HUES6 (cell line): ENCODE results near the gene OTOP3.

Experiments
- H3K27ac ChIP-seq: 2 replicates; pipeline ENCODE4 v1.7.0; 2013; ENCODE audit warnings: low read depth, mild to moderate bottlenecking, low read length, inconsistent platforms
- H3K27me3 ChIP-seq: 2 replicates; pipeline ENCODE4 v1.6.1; 2013; ENCODE audit warnings: low read length; ENCODE audit not compliant: control insufficient read depth, insufficient read depth
- H3K36me3 ChIP-seq: 2 replicates; pipeline ENCODE4 v1.6.1; 2013; ENCODE audit warnings: low read length; ENCODE audit not compliant: control insufficient read depth, insufficient read depth
- H3K4me1 ChIP-seq: 2 replicates; pipeline ENCODE4 v1.6.1; 2013; ENCODE audit warnings: low read length; ENCODE audit not compliant: control insufficient read depth, insufficient read depth
- H3K4me3 ChIP-seq: 2 replicates; pipeline ENCODE4 v1.5.1; 2013; ENCODE audit warnings: low read depth, low read length
- H3K9ac ChIP-seq: one replicate; pipeline ENCODE4 v1.6.1; 2013; ENCODE audit warnings: mild to moderate bottlenecking, low read length
- H3K9me3 ChIP-seq: 2 replicates; pipeline ENCODE4 v1.6.1; 2013; ENCODE audit warnings: low read depth, low read length; ENCODE audit not compliant: control insufficient read depth, insufficient read depth

The OTOP3 gene

DNA sequence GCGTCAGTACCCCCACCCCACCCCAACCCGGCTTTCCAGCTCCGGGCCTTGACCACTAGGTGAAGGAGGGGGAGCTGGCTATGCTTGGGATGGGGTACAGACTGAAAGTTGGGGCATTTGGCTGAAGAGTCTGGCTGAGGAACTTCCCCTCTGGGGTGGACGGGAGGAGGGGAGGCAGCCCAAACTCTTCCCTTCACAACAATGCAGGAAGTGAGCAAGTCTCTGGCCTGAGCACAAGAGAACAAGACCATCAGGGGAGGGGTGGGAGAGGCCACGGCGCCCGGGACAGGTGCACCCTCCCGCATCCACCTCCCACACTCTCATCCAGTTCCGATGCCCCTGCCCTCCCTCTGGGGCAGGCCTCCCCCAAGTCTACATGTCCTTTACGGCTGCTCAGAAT is 18.3 kb upstream of the OTOP3 start:
- no peak overlapping the region for H3K9ac ChIP-seq
- no peak overlapping the region for H3K4me3 ChIP-seq
- H3K4me1 ChIP-seq = peaks cover 15% of the 10 kb centered on the region; the same call in 1 of the 2 replicates
- no peaks in the 10 kb centered on the region for H3K9me3 ChIP-seq
- H3K27ac ChIP-seq = no peak overlapping the region
- no peaks in the 10 kb centered on the region for H3K36me3 ChIP-seq
- peaks cover 25% of the 10 kb centered on the region for H3K27me3 ChIP-seq

DNA sequence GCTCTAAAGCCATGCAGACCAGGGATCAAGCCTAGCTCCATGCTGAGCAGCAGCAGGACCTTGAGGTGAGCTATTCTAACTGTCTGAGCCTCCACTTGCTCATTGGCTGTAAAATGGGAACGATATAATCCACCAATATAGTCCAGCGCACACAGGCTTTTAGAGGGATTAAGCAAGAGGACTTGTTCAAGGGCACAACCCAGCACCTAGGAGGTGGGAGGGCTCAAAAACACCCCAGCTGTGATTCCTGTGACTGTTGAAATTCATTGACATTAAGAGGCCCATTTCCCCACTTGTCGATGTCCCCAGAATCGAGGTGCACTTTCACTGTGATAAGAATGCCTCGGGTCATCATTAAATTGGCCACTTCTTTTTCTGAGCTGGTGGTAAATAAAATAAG is 16.8 kb upstream of the OTOP3 start:
- Histone ChIP-seq H3K9me3 (no peaks in the 10 kb centered on the region), H3K9ac (no peak overlapping the region), H3K4me3 (no peak overlapping the region), H3K4me1 (peaks cover 22% of the 10 kb centered on the region; the same call in 1 of the 2 replicates), H3K36me3 (no peaks in the 10 kb centered on the region), H3K27me3 (peaks cover 39% of the 10 kb centered on the region), H3K27ac (no peak overlapping the region)

GRCh38 chr17:74919440-74920305 is 16.0 kb upstream of the OTOP3 start:
- H3K4me1 ChIP-seq = peaks cover 24% of the 10 kb centered on the region; the same call in 1 of the 2 replicates
- H3K27me3 ChIP-seq = peaks cover 47% of the 10 kb centered on the region
- no peak overlapping the region for H3K4me3 ChIP-seq
- no peaks in the 10 kb centered on the region for H3K36me3 ChIP-seq
- H3K9ac ChIP-seq = no peak overlapping the region
- no peak overlapping the region for H3K27ac ChIP-seq
- no peaks in the 10 kb centered on the region for H3K9me3 ChIP-seq

GRCh38 chr17:74920306-74920620 is 15.4 kb upstream of the OTOP3 start:
- Histone ChIP-seq H3K36me3 (no peaks in the 10 kb centered on the region), H3K4me1 (peaks cover 24% of the 10 kb centered on the region; the same call in 1 of the 2 replicates), H3K9me3 (no peaks in the 10 kb centered on the region), H3K4me3 (no peak overlapping the region), H3K27me3 (peaks cover 53% of the 10 kb centered on the region), H3K27ac (no peak overlapping the region), H3K9ac (no peak overlapping the region)

- Histone ChIP-seq H3K36me3 (no peaks in the 10 kb centered on the region), H3K4me1 (peaks cover 24% of the 10 kb centered on the region; the same call in 1 of the 2 replicates), H3K4me3 (no peak overlapping the region), H3K27me3 (peaks cover 57% of the 10 kb centered on the region), H3K9me3 (no peaks in the 10 kb centered on the region), H3K27ac (no peak overlapping the region), H3K9ac (no peak overlapping the region)
Measured at GRCh38 chr17:74920642-74921025, 15.1 kb upstream of the OTOP3 start.

DNA sequence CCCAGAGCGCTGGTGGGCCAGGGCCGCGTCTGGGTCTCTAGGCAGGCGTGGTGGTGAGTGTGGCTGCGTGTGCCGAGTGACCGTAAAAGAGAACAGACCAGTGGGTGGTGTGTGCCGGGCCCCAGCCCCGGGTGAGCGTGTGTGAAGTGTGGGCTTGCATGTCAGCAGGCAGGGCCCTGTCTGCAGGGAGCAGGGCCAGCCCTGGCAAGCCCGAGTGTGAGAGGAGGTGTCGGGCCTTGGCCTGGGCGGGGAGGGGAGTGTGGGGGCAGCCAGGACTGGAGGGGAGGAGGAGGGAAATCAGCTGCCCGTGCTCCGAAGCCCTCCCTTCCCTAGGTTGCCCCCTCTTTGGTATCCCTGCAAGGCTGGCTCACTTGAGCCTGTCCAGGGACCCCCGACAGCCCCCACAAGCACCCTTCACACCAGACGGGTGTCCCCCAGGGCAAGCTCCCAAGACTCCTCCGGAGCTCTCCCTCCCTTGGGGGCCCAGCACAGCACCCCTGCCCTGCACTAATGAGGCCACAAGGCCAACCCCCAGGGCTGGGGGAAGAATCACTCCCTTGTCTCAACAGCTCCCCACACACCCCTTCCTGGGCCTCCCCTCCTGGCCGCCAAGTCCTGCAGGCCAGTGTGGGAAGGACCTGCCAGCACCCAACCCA is 14.5 kb upstream of the OTOP3 start:
- Histone ChIP-seq H3K36me3 (no peaks in the 10 kb centered on the region), H3K4me3 (no peak overlapping the region), H3K4me1 (peaks cover 24% of the 10 kb centered on the region; the same call in 1 of the 2 replicates), H3K9me3 (no peaks in the 10 kb centered on the region), H3K27ac (no peak overlapping the region), H3K9ac (no peak overlapping the region), H3K27me3 (peaks cover 62% of the 10 kb centered on the region)

DNA sequence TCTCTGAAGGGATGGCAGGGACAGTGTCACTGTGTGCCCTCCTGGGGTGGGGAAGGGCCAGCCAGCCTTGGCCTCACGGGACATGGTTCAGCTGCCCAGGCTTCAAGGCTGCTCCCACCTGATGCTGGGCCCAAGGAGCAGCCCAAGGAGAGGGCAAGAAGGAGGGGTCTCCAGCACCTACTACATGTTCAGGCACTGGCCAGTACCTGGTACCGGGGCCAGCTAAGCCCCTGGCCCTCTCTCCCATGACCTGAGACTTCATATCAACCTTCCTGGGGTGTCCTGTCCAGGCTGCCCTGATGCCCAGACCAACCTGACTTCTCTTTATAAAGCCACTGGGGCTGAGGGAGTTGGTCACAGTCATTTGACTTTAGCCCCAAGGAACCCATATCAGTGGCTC is 13.9 kb upstream of the OTOP3 start:
- no peaks in the 10 kb centered on the region for H3K36me3 ChIP-seq
- H3K27me3 ChIP-seq = peaks cover 68% of the 10 kb centered on the region
- peaks cover 24% of the 10 kb centered on the region; the same call in 1 of the 2 replicates for H3K4me1 ChIP-seq
- no peak overlapping the region for H3K27ac ChIP-seq
- no peak overlapping the region for H3K4me3 ChIP-seq
- no peak overlapping the region for H3K9ac ChIP-seq
- no peaks in the 10 kb centered on the region for H3K9me3 ChIP-seq

GRCh38 chr17:74922172-74922571 is 13.5 kb upstream of the OTOP3 start:
- H3K9ac ChIP-seq = no peak overlapping the region
- H3K36me3 ChIP-seq = no peaks in the 10 kb centered on the region
- no peak overlapping the region for H3K4me3 ChIP-seq
- no peak overlapping the region for H3K27ac ChIP-seq
- no peaks in the 10 kb centered on the region for H3K9me3 ChIP-seq
- H3K4me1 ChIP-seq = peaks cover 24% of the 10 kb centered on the region; the same call in 1 of the 2 replicates
- peaks cover 72% of the 10 kb centered on the region for H3K27me3 ChIP-seq

GRCh38 chr17:74922694-74923537 is 12.8 kb upstream of the OTOP3 start, which contains the start of gene USH1G:
USH1G (minus strand) TSS chr17:74923255; CDS start chr17:74923073, 182 bp downstream.
- Histone ChIP-seq H3K9ac (no peak within 1 kb of the TSS), H3K4me1 (peaks cover 24% of the 10 kb centered on the region; the same call in 1 of the 2 replicates), H3K36me3 (no peaks in the 10 kb centered on the region), H3K9me3 (no peaks in the 10 kb centered on the region), H3K4me3 (peak within 1 kb of the TSS; percentile 59), H3K27me3 (peaks cover 79% of the 10 kb centered on the region), H3K27ac (no peak within 1 kb of the TSS)

DNA sequence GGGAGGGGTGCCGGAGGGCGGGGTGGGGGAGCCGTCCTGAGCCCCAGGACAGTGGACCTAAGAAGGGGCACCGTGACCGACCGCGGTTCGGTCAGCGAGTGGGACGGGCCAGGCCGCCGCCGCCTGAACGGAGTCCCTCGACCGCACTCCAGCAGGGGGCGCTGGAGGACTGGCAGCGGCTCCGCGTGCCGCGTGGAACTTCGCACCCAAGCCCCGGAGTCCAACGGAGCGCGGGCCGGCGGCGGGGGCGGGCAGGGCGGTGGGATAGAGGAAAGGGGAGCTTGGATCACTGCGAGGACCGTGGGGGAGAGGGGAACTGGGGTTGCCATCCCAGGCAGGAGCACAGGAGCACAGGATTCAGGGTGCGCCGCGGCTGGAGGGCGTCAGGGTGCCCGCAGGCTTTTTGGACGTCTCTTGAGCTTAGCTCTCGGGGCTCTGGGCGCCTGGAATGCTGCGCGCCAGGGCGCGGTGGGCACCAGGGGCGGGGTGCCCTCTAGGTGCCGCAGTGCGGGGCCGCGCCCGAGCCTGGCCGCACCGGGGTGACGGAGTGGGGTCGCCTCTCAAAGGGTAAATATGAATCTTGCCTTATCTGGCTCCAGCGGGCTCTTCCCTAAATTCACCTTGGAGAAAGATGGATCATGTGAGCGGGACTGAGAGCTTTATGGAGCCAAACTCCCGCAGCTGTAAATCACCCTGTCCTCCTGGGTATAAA is 12.0 kb upstream of the OTOP3 start:
- Histone ChIP-seq H3K4me1 (peaks cover 24% of the 10 kb centered on the region; the same call in 1 of the 2 replicates), H3K27me3 (peaks cover 84% of the 10 kb centered on the region)

More for the DNA sequence above, 12.0 kb upstream of the OTOP3 start:
- Histone ChIP-seq H3K4me3 (peak overlapping the region; percentile 59), H3K27ac (no peak overlapping the region), H3K9ac (no peak overlapping the region), H3K36me3 (no peaks in the 10 kb centered on the region), H3K9me3 (no peaks in the 10 kb centered on the region)
